Fibroblast of the aortic adventitia (primary cell): ENCODE results near the gene PRRT2. TPM values are rescaled to one million over a fixed set of nuclear protein-coding genes. Genes with fewer than 3 reads are reported as not detected.
"Not testable (repeated sequence)": the region's sequence is repeated elsewhere in the genome, so short reads cannot be mapped to it uniquely, and the experiment has no call there.

Experiments
- DNase-seq: peaks from one replicate; pipeline ENCODE4 v3.0.0-alpha.2; 2010; ENCODE audit warnings: low read depth
- H3K4me3 ChIP-seq: 2 replicates; pipeline ENCODE4 v1.5.1; 2011; ENCODE audit warnings: low read depth, mild to moderate bottlenecking, control low read depth, low read length, moderate library complexity
- CTCF ChIP-seq: IDR thresholded peaks from 2 replicates; pipeline ENCODE4 v1.5.1; 2011; ENCODE audit warnings: mild to moderate bottlenecking, low read length, control low read depth, inconsistent platforms; ENCODE audit not compliant: insufficient read depth
- total RNA-seq: library from RNA; depleted of rRNA; stranded (reverse); fragments of >200 nt; gene quantifications from 2 replicates; pipeline ENCODE4 v1.2.3, GENCODE V29; 2012; ENCODE audit warnings: low replicate concordance

Gene PRRT2
- total RNA-seq, 1 donor = 7.7 TPM

GRCh38 chr16:29791845-29792807 is 19.9 kb upstream of the PRRT2 start:
- DNase-seq = no peak
- peak overlapping the region; percentile 92 for H3K4me3 ChIP-seq
- no peak for TF ChIP-seq CTCF

GRCh38 chr16:29793153-29793552 is 18.8 kb upstream of the PRRT2 start:
- not testable (repeated sequence) for DNase-seq, H3K4me3 ChIP-seq

- H3K4me3 ChIP-seq = no peak overlapping the region
- no peak for DNase-seq
- no peak for TF ChIP-seq CTCF
Measured at GRCh38 chr16:29794231-29794710, 17.7 kb upstream of the PRRT2 start.

GRCh38 chr16:29802416-29802935 is 9.5 kb upstream of the PRRT2 start:
- H3K4me3 ChIP-seq = no peak overlapping the region
- no peak for DNase-seq
- TF ChIP-seq CTCF = no peak

DNA sequence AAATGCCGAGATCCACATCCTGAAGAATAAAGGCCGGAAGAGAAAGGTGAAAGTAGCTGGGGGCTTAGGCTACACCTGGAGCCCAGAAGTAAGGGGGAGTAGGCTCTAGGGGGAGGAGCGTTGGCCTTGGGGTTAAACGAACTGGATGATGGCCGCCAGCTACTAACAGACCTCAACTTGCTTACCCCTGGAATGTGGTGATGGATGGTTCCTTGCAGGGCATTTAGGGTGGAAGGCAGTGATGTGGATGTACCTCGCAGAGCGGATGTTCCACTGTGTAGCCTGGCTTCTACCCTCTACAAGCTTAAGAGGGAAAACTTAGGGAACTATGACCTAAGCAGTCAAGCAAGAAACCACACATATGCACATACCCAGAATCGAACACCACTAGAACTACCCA is 8.0 kb upstream of the PRRT2 start:
- DNase-seq = no peak
- TF ChIP-seq CTCF = no peak
- no peak overlapping the region for H3K4me3 ChIP-seq

DNA sequence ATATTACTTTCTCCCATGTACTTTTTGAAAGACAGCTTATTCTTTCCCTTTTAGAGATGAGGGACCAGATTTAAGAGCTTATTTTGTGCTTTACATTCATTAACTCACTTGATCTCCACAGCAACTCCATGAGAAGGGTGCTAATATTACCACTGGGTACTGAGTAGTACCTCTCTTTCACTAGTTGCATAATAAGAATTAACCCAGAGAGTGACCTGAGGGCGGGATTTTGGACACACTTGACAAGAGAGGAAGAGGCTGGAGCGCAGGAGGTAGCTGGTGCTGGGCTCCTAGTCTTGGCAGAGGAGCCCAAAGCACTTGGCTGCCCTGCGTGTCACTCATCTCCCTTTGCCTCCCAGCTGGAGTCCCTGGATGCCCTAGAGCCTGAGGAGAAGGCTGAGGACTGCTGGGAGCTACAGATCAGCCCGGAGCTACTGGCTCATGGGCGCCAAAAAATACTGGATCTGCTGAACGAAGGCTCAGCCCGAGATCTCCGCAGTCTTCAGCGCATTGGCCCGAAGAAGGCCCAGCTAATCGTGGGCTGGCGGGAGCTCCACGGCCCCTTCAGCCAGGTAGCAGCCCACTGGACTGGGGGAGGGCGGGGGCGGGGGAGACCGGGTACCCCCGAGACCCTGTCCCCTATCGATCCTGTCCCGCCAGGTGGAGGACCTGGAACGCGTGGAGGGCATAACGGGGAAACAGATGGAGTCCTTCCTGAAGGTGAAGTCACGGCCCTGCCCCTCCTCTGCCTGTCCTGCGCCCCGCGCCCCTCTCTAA is 7.3 kb upstream of the PRRT2 start:
- peak overlapping the region; percentile 93 for H3K4me3 ChIP-seq
- DNase-seq = peak; percentile 47
- no peak for TF ChIP-seq CTCF
